CD14-positive monocyte (primary cell): ENCODE measurements around the gene SIGLEC7. TPM values are rescaled to one million over a fixed set of nuclear protein-coding genes. Genes with fewer than 3 reads are reported as not detected.

Experiments
- DNase-seq, 3 donors: peaks; one replicate each; pipeline ENCODE4 v3.0.0-alpha.2; 2011 to 2022
- H2AFZ ChIP-seq: 2 replicates; pipeline ENCODE4 v1.6.0; 2012; ENCODE audit warnings: mild to moderate bottlenecking, low read depth, low read length, inconsistent platforms; ENCODE audit not compliant: insufficient read depth, poor library complexity, severe bottlenecking
- H3K27ac ChIP-seq, 2 donors: 1 replicate in 1 of 2; 2 replicates in 1 of 2; pipeline ENCODE4 v1.5.1; 2012 to 2013; ENCODE audit warnings: low read length in 2 of 2, control low read depth in 1 of 2, inconsistent platforms in 1 of 2, low read depth in 1 of 2, mild to moderate bottlenecking in 1 of 2
- H3K27me3 ChIP-seq, 2 donors: one replicate each; pipeline versions ENCODE4 v1.6.0 to v1.6.1; 2011 to 2013; ENCODE audit warnings: low read length in 2 of 2; ENCODE audit not compliant: control insufficient read depth in 2 of 2, insufficient read depth in 2 of 2
- H3K36me3 ChIP-seq, 2 donors: replicated peaks in 1 of 2; 1 replicate in 1 of 2; 2 replicates in 1 of 2; pipeline versions ENCODE4 v1.5.1 to v1.6.1; 2012 to 2013; ENCODE audit warnings: low read length in 2 of 2, control low read depth in 1 of 2, inconsistent platforms in 1 of 2, mild to moderate bottlenecking in 1 of 2; ENCODE audit not compliant: insufficient read depth in 2 of 2, control insufficient read depth in 1 of 2
- H3K4me1 ChIP-seq, 2 donors: 1 replicate in 1 of 2; 2 replicates in 1 of 2; pipeline versions ENCODE4 v1.5.1 to v1.6.1; 2012 to 2013; ENCODE audit warnings: low read length in 2 of 2, control low read depth in 1 of 2, inconsistent platforms in 1 of 2, mild to moderate bottlenecking in 1 of 2, moderate library complexity in 1 of 2; ENCODE audit not compliant: insufficient read depth in 2 of 2, control insufficient read depth in 1 of 2
- H3K4me2 ChIP-seq: replicated peaks from 2 replicates; pipeline ENCODE3; 2012; ENCODE audit warnings: low read length, moderate library complexity, mild to moderate bottlenecking; ENCODE audit not compliant: poor library complexity, severe bottlenecking; ENCODE audit errors: extremely low read depth
- H3K4me3 ChIP-seq, 3 experiments: fragments of 200-600 bp in 1 of 3; sonication (generic) in 1 of 3; replicated peaks in 1 of 3; 1 replicate in 2 of 3; 2 replicates in 1 of 3; pipeline ENCODE4 v1.5.1; 2011 to 2013; ENCODE audit warnings: low read length in 3 of 3, mild to moderate bottlenecking in 3 of 3, control low read depth in 2 of 3, low read depth in 2 of 3, inconsistent platforms in 1 of 3, moderate library complexity in 1 of 3
- H3K79me2 ChIP-seq: 2 replicates; pipeline ENCODE4 v1.6.0; 2012; ENCODE audit warnings: mild to moderate bottlenecking, control low read depth, inconsistent platforms, low read length, moderate library complexity; ENCODE audit not compliant: insufficient read depth
- H3K9ac ChIP-seq: 2 replicates; pipeline ENCODE4 v1.6.0; 2017; ENCODE audit warnings: low read length, mild to moderate bottlenecking; ENCODE audit not compliant: insufficient read depth, poor library complexity, severe bottlenecking
- H3K9me3 ChIP-seq, 2 donors: replicated peaks in 1 of 2; 1 replicate in 1 of 2; 2 replicates in 1 of 2; pipeline versions ENCODE4 v1.5.1 to v1.6.1; 2012 to 2013; ENCODE audit warnings: low read length in 2 of 2, control low read depth in 1 of 2; ENCODE audit not compliant: control insufficient read depth in 1 of 2, insufficient read depth in 1 of 2
- H4K20me1 ChIP-seq: 2 replicates; pipeline ENCODE4 v1.6.0; 2012; ENCODE audit warnings: mild to moderate bottlenecking, low read length, control low read depth, moderate library complexity; ENCODE audit not compliant: insufficient read depth
- H3K27ac Mint-ChIP-seq, 7 donors: one replicate each; pipeline ENCODE4 v1.8.0; 2020; ENCODE audit warnings: mild to moderate bottlenecking in 7 of 7, mixed read lengths in 7 of 7, moderate library complexity in 6 of 7, inconsistent platforms in 2 of 7
- H3K27me3 Mint-ChIP-seq, 3 donors: one replicate each; pipeline ENCODE4 v1.8.0; 2021 to 2022; ENCODE audit warnings: low read depth in 3 of 3, mild to moderate bottlenecking in 3 of 3, mixed read lengths in 3 of 3, moderate library complexity in 3 of 3, inconsistent platforms in 1 of 3
- H3K36me3 Mint-ChIP-seq, 2 donors: one replicate each; pipeline ENCODE4 v1.8.0; 2020; ENCODE audit warnings: mixed read lengths in 2 of 2, inconsistent platforms in 1 of 2, mild to moderate bottlenecking in 1 of 2
- H3K4me1 Mint-ChIP-seq: one replicate; pipeline ENCODE4 v1.8.0; 2020; ENCODE audit warnings: mild to moderate bottlenecking, mixed read lengths
- H3K4me3 Mint-ChIP-seq, 2 donors: one replicate each; pipeline ENCODE4 v1.8.0; 2020; ENCODE audit warnings: mild to moderate bottlenecking in 2 of 2, mixed read lengths in 2 of 2, moderate library complexity in 1 of 2
- H3K9me3 Mint-ChIP-seq, 7 donors: one replicate each; pipeline ENCODE4 v1.8.0; 2020 to 2022; ENCODE audit warnings: mixed read lengths in 7 of 7, mild to moderate bottlenecking in 6 of 7, moderate library complexity in 6 of 7, inconsistent platforms in 2 of 7
- WGBS: methylation state at CpG from one replicate; pipeline ENCODE4 v1.1.5; 2013; ENCODE audit warnings: missing lambda C conversion rate; ENCODE audit not compliant: insufficient coverage; 5-methylcytosine and 5-hydroxymethylcytosine counted together
- intact Hi-C, 2 donors: fragments of 100-400 bp; cut with micrococcal nuclease; formaldehyde crosslinking; loops; one replicate each; pipeline versions ENCODE4 v1.15.0 to v1.15.1; 2023
- polyA plus RNA-seq, 3 donors: library from polyadenylated mRNA; depleted of rRNA in 1 of 3; unstranded in 2 of 3; stranded (reverse) in 1 of 3; fragments of 300-500 nt in 2 of 3; fragments of >200 nt in 1 of 3; fragmentation: Illumina TruSeq in 2 of 3; gene quantifications; 1 replicate in 2 of 3; 2 replicates in 1 of 3; pipeline ENCODE4 v1.2.3, GENCODE V29; 2012 to 2021
- TF ChIP-seq, protein P1 (sequence below): fragments of 200-600 bp; IDR thresholded peaks from one replicate; pipeline ENCODE4 v1.8.0; 2022; ENCODE audit warnings: antibody characterized with exemption, mild to moderate bottlenecking

SIGLEC7 gene
- polyA plus RNA-seq, 3 donors: 71.8 to 93.3 (median 82.0) TPM

DNA sequence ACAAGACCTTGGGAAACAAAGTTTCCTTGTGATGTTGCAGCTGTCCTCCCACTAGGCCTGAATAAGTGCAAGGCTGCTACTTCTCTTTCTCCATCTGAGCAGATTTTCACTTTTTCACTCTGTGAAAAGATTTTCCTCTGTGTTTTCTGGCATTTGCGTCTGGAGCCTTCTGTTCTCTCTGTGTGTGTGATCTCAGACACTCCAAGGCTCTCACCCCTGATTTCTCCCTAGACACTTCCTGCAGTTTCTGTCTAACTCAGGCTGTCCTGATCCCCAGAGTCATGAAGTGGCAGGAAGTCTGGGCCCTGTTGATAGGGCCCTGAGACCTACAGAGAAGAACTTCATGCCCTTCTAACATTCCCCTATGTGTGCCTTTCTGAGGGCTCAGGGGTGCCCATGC, 37.2 kb downstream of the SIGLEC7 start:
- TF ChIP-seq, protein P1, sequence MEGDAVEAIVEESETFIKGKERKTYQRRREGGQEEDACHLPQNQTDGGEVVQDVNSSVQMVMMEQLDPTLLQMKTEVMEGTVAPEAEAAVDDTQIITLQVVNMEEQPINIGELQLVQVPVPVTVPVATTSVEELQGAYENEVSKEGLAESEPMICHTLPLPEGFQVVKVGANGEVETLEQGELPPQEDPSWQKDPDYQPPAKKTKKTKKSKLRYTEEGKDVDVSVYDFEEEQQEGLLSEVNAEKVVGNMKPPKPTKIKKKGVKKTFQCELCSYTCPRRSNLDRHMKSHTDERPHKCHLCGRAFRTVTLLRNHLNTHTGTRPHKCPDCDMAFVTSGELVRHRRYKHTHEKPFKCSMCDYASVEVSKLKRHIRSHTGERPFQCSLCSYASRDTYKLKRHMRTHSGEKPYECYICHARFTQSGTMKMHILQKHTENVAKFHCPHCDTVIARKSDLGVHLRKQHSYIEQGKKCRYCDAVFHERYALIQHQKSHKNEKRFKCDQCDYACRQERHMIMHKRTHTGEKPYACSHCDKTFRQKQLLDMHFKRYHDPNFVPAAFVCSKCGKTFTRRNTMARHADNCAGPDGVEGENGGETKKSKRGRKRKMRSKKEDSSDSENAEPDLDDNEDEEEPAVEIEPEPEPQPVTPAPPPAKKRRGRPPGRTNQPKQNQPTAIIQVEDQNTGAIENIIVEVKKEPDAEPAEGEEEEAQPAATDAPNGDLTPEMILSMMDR: no peak
- WGBS: no CpG with 5 or more reads among the region's 1 CpG
- Histone ChIP-seq H3K9me3 (peaks cover 0 to 5% of the 10 kb centered on the region in 2 donors), H3K27ac (no peak overlapping the region), H2AFZ (no peak overlapping the region), H3K79me2 (no peaks in the 10 kb centered on the region), H3K36me3 (no peaks in the 10 kb centered on the region), H3K4me2 (no peak overlapping the region), H4K20me1 (no peaks in the 10 kb centered on the region), H3K4me1 (peaks cover 22 to 24% of the 10 kb centered on the region in 2 donors), H3K4me3 (no peak overlapping the region), H3K27me3 (peaks cover 0 to 7% of the 10 kb centered on the region in 2 donors), H3K9ac (no peak overlapping the region)
- Mint-ChIP-seq H3K27me3 (peaks cover 8 to 14% (median 11%) of the 10 kb centered on the region in 3 donors), H3K27ac (no peak overlapping the region), H3K4me3 (no peak overlapping the region), H3K4me1 (peaks cover 22% of the 10 kb centered on the region), H3K9me3 (peaks cover 0 to 3% (median 0%) of the 10 kb centered on the region in 7 donors), H3K36me3 (no peaks in the 10 kb centered on the region)
- intact Hi-C loops: no loop called here
- no peak for DNase-seq

- Mint-ChIP-seq H3K27ac (no peak overlapping the region), H3K9me3 (peaks cover 0 to 3% (median 0%) of the 10 kb centered on the region in 7 donors), H3K27me3 (peaks cover 11 to 18% (median 11%) of the 10 kb centered on the region in 3 donors), H3K4me3 (no peak overlapping the region), H3K4me1 (peaks cover 40% of the 10 kb centered on the region), H3K36me3 (no peaks in the 10 kb centered on the region)
- Histone ChIP-seq H3K4me3 (no peak overlapping the region), H3K4me2 (peak overlapping the region; percentile 36), H3K27me3 (peaks cover 0 to 8% of the 10 kb centered on the region in 2 donors), H3K27ac (no peak overlapping the region), H3K4me1 (peaks cover 38 to 41% of the 10 kb centered on the region in 2 donors), H4K20me1 (no peaks in the 10 kb centered on the region), H3K79me2 (no peaks in the 10 kb centered on the region), H3K9ac (no peak overlapping the region), H3K36me3 (no peaks in the 10 kb centered on the region), H2AFZ (no peak overlapping the region), H3K9me3 (peaks cover 0 to 5% of the 10 kb centered on the region in 2 donors)
- no peak for DNase-seq
- TF ChIP-seq, protein P1: no peak
- 98% methylated on average over 34 of the region's 39 CpGs for WGBS
- intact Hi-C loops: no loop called here
These were observed 39.3 kb downstream of the SIGLEC7 start for GRCh38 chr19:51181377-51181912.
